Activated CD4-positive, alpha-beta T cell treated with anti-CD3 and anti-CD28 coated beads, Interleukin-10, Interleukin-2, amounts not matched to agents 100 ng/mL and 50 ng/mL, durations not matched to agents 16 hours and 8 hours (primary cell): ENCODE measurements around the gene ROBO1.

Experiments used
- DNase-seq: peaks from one replicate; pipeline ENCODE4 v3.0.0-alpha.2; 2020

The ROBO1 gene

GRCh38 chr3:79148786-79149185 lies 619.0 kb downstream of the ROBO1 start:
- DNase-seq, result no peak

GRCh38 chr3:79146024-79146423 lies 621.8 kb downstream of the ROBO1 start:
- no peak for DNase-seq

- no peak for DNase-seq
These were observed 627.1 kb downstream of the ROBO1 start for GRCh38 chr3:79140708-79141107.

GRCh38 chr3:79139395-79140068 lies 628.3 kb downstream of the ROBO1 start:
- no peak for DNase-seq

GRCh38 chr3:79125313-79125984 lies 642.3 kb downstream of the ROBO1 start:
- DNase-seq, result no peak

- no peak for DNase-seq
These were observed 652.3 kb downstream of the ROBO1 start for GRCh38 chr3:79115458-79115857.

- no peak for DNase-seq
These were observed 653.9 kb downstream of the ROBO1 start for GRCh38 chr3:79113876-79114275.

GRCh38 chr3:79111375-79112052 lies 656.3 kb downstream of the ROBO1 start:
- no peak for DNase-seq

GRCh38 chr3:79109754-79110153 lies 658.0 kb downstream of the ROBO1 start:
- no peak for DNase-seq

GRCh38 chr3:79103307-79103706 lies 664.5 kb downstream of the ROBO1 start:
- no peak for DNase-seq

GRCh38 chr3:79097964-79098660 lies 669.7 kb downstream of the ROBO1 start:
- no peak for DNase-seq

- DNase-seq, result no peak
These were observed 673.1 kb downstream of the ROBO1 start for GRCh38 chr3:79094654-79095053.

GRCh38 chr3:79086514-79086913 lies 681.3 kb downstream of the ROBO1 start:
- DNase-seq, result peak; percentile 49

- no peak for DNase-seq
These were observed 682.6 kb downstream of the ROBO1 start for GRCh38 chr3:79085171-79085570.

GRCh38 chr3:79081335-79081734 lies 686.5 kb downstream of the ROBO1 start:
- DNase-seq, result no peak

GRCh38 chr3:79074558-79074957 lies 693.2 kb downstream of the ROBO1 start:
- no peak for DNase-seq

- no peak for DNase-seq
These were observed 700.1 kb downstream of the ROBO1 start for GRCh38 chr3:79067734-79068133.

GRCh38 chr3:79066481-79066880 lies 701.3 kb downstream of the ROBO1 start:
- no peak for DNase-seq

- DNase-seq, result no peak
These were observed 704.2 kb downstream of the ROBO1 start for GRCh38 chr3:79063624-79064023.

- DNase-seq, result no peak
These were observed 710.0 kb downstream of the ROBO1 start for GRCh38 chr3:79057756-79058155.

- DNase-seq, result no peak
These were observed 711.3 kb downstream of the ROBO1 start for GRCh38 chr3:79056498-79056897.

- no peak for DNase-seq
These were observed 715.6 kb downstream of the ROBO1 start for GRCh38 chr3:79052054-79052681.

GRCh38 chr3:79047581-79047980 lies 720.2 kb downstream of the ROBO1 start:
- DNase-seq, result no peak
